Measurements from ENCODE around the gene PIP4K2A.

DNA sequence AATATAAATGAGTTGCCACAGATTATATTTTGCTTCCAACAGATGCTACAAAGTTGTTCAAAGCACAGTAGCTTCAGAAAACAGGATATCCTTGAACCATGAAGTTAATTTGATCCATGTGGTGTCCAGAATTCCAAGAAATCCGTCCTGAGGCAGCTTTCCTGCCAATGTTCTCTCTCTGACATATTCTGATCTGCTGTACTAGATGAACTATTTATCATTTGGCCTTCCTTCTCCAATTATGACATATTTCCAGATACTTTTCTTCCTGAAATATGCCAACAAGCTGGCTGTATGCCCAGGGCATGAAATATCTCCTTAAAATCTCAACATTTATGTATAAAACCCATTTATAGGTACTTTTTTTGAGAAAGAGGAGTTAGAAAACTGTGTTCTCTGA is 227.9 kb downstream of the PIP4K2A start:
- TF ChIP-seq, protein P1, sequence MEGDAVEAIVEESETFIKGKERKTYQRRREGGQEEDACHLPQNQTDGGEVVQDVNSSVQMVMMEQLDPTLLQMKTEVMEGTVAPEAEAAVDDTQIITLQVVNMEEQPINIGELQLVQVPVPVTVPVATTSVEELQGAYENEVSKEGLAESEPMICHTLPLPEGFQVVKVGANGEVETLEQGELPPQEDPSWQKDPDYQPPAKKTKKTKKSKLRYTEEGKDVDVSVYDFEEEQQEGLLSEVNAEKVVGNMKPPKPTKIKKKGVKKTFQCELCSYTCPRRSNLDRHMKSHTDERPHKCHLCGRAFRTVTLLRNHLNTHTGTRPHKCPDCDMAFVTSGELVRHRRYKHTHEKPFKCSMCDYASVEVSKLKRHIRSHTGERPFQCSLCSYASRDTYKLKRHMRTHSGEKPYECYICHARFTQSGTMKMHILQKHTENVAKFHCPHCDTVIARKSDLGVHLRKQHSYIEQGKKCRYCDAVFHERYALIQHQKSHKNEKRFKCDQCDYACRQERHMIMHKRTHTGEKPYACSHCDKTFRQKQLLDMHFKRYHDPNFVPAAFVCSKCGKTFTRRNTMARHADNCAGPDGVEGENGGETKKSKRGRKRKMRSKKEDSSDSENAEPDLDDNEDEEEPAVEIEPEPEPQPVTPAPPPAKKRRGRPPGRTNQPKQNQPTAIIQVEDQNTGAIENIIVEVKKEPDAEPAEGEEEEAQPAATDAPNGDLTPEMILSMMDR (IDR thresholded peaks at IDR 0.05): no peak
- no peak for TF ChIP-seq POLR2A (IDR thresholded peaks at IDR 0.05)
